Spinal cord (tissue), 10 donors: ENCODE data around the gene PRKCZ. TPM values are rescaled to one million over a fixed set of nuclear protein-coding genes. Genes with fewer than 3 reads are reported as not detected.

ENCODE experiments used
- DNase-seq, 6 donors: peaks; one replicate each; pipeline versions ENCODE4 v3.0.0 to v3.0.0-alpha.2; 2013 to 2015; ENCODE audit warnings: low spot score in 6 of 6, low read depth in 4 of 6
- H3K27ac ChIP-seq: one replicate; pipeline ENCODE4 v1.5.1; 2013; ENCODE audit warnings: low read depth, low read length, control low read depth
- H3K27me3 ChIP-seq: one replicate; pipeline ENCODE4 v1.6.1; 2013; ENCODE audit warnings: low read length; ENCODE audit not compliant: control insufficient read depth, insufficient read depth
- H3K36me3 ChIP-seq: one replicate; pipeline ENCODE4 v1.6.1; 2013; ENCODE audit warnings: low read length; ENCODE audit not compliant: control insufficient read depth, insufficient read depth
- H3K4me1 ChIP-seq: one replicate; pipeline ENCODE4 v1.6.1; 2013; ENCODE audit warnings: low read length; ENCODE audit not compliant: control insufficient read depth, insufficient read depth
- H3K4me3 ChIP-seq: one replicate; pipeline ENCODE4 v1.5.1; 2013; ENCODE audit warnings: low read depth, low read length, control low read depth
- H3K9me3 ChIP-seq: one replicate; pipeline ENCODE4 v1.6.1; 2013; ENCODE audit warnings: low read length; ENCODE audit not compliant: control insufficient read depth, insufficient read depth
- WGBS: methylation state at CpG from one replicate; pipeline ENCODE4 v1.1.5; 2013; ENCODE audit warnings: missing lambda C conversion rate; ENCODE audit not compliant: insufficient coverage; 5-methylcytosine and 5-hydroxymethylcytosine counted together
- polyA plus RNA-seq, 2 donors: library from polyadenylated mRNA; unstranded; fragments of 120-200 nt; gene quantifications; one replicate each; pipeline ENCODE4 v1.2.1, GENCODE V29; 2013; ENCODE audit not compliant: insufficient read length in 2 of 2
- total RNA-seq, 2 donors: library from RNA; depleted of rRNA in 1 of 2; stranded (reverse); fragments of 120-200 nt in 1 of 2; fragments of >200 nt in 1 of 2; gene quantifications; one replicate each; pipeline versions ENCODE4 v1.2.3 to v1.2.4, GENCODE V29; 2013 to 2014
- donor health status: healthy.

The PRKCZ gene
- total and polyA plus RNA-seq, 4 donors: 33.2 to 131 (median 93.1) TPM

DNA sequence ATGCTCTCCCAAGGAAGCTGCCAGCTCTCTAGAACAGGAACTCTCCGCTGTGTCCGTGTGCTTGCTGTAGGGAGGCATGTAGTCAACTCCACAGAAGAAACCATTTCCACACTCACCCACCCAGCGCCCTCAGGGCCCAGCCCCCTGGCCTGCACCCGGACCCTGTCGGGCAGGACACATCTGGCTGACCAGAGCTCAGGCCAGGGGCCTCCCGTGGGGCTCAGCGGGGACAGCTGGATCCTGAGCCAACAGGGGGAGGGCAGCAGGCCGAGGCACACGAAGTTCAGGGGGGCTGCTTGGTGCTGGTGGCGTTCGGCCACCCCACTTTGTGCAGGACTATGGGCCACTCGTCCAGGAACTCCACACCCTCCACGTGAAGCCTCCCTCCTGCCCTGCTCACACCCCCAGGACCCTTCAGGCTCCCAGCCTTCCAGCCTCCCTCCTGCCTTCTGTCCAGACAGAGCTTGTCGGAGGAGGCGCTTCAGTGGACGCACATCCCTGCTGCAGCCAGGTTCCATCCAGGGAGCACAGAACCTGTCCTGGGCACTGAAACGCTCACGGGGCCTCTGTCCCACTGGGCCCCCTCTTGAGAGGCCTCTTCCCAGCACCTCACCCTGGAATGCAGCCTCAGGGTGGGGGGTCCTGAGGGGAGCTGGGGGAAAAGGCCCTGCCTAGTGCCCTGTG lies 159.3 kb downstream of the PRKCZ start:
- peaks cover 74% of the 10 kb centered on the region for H3K4me1 ChIP-seq

DNA sequence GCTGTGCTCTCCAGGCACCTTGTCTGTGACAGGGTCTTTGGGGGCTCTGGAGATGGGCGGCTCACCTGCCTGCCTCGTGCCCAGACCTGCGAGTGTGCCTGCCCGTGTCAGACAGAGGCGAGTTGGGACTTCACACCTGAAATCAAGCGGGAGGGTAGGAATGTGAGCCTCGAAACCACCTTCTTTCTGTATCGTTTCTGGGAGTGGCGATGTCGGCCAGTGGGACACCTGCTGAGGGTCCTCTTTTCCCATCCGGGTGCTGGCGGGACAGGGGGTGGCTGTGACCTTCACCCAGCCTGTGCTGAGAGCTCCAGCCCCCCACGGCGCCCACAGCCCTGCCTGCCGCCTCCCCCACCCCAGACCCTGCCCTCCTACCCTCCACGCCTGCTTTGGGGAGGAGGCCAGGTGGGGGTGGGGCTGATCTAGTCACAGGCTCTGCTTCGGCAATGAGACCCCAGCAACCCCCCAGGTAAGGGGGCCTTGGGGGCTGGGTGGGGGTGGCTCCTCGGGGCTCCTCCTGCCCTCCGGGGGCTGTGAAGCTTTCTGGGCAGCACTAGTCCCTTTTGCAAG lies 160.0 kb downstream of the PRKCZ start:
- no peak for DNase-seq
- H3K27me3 ChIP-seq: no peaks in the 10 kb centered on the region
- peaks cover 2% of the 10 kb centered on the region for H3K36me3 ChIP-seq
- no peak overlapping the region for H3K27ac ChIP-seq
- H3K4me1 ChIP-seq: peaks cover 79% of the 10 kb centered on the region
- H3K4me3 ChIP-seq: no peak overlapping the region
- H3K9me3 ChIP-seq: no peaks in the 10 kb centered on the region
- WGBS: 77% methylated on average over 12 of the region's 19 CpGs

More for the DNA sequence above, 159.3 kb downstream of the PRKCZ start:
- no peak for DNase-seq
- Histone ChIP-seq H3K9me3 (no peaks in the 10 kb centered on the region), H3K36me3 (peaks cover 2% of the 10 kb centered on the region), H3K4me3 (no peak overlapping the region), H3K27me3 (no peaks in the 10 kb centered on the region), H3K27ac (peak overlapping the region; percentile 35)
- WGBS: 62% methylated on average over 14 of the region's 18 CpGs

DNA sequence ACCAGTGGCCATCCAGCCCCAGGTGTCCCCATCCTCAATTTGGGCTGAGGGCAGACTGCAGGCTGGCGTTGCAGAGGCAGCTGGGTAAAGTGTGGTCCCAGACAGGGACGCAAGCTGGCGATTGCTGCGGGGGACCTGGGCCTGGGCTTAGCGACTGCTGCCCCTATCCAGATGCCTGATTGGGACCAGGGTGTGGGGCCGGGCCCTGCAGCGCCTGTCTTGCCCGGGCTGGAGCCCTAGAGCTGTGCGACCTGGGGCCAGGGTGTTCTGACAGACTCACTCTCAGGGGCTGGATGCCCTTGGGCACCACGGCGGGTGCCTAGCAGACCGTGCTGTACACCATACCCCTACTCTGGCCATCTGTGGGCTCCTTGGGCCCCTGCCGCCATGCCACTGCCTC lies 160.6 kb downstream of the PRKCZ start:
- H3K36me3 ChIP-seq: peaks cover 3% of the 10 kb centered on the region
- peaks cover 80% of the 10 kb centered on the region for H3K4me1 ChIP-seq
- H3K4me3 ChIP-seq: no peak overlapping the region
- WGBS: 93% methylated on average over 12 of the region's 13 CpGs
- H3K27me3 ChIP-seq: no peaks in the 10 kb centered on the region
- H3K9me3 ChIP-seq: no peaks in the 10 kb centered on the region
- H3K27ac ChIP-seq: peak overlapping the region; percentile 33
- DNase-seq: no peak

DNA sequence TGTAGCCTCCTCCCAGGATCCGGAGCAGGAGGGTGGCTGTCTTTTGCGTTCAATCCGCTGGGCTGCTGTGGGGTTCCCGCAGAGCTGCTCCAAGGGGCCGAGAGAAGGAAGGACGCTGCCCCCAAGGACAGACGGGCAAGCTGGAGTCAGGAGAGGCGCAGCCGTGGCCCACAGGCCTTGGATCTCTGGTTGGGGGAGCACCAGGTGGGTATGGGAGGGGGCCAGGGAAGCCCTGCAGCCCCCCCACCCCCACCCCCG lies 162.0 kb downstream of the PRKCZ start:
- no peaks in the 10 kb centered on the region for H3K27me3 ChIP-seq
- H3K36me3 ChIP-seq: peaks cover 8% of the 10 kb centered on the region
- no peak for DNase-seq
- 12% methylated on average over 8 of the region's 10 CpGs for WGBS
- H3K4me1 ChIP-seq: peaks cover 71% of the 10 kb centered on the region
- peak overlapping the region; percentile 39 for H3K4me3 ChIP-seq
- peak overlapping the region; percentile 98 for H3K27ac ChIP-seq
- H3K9me3 ChIP-seq: no peaks in the 10 kb centered on the region

DNA sequence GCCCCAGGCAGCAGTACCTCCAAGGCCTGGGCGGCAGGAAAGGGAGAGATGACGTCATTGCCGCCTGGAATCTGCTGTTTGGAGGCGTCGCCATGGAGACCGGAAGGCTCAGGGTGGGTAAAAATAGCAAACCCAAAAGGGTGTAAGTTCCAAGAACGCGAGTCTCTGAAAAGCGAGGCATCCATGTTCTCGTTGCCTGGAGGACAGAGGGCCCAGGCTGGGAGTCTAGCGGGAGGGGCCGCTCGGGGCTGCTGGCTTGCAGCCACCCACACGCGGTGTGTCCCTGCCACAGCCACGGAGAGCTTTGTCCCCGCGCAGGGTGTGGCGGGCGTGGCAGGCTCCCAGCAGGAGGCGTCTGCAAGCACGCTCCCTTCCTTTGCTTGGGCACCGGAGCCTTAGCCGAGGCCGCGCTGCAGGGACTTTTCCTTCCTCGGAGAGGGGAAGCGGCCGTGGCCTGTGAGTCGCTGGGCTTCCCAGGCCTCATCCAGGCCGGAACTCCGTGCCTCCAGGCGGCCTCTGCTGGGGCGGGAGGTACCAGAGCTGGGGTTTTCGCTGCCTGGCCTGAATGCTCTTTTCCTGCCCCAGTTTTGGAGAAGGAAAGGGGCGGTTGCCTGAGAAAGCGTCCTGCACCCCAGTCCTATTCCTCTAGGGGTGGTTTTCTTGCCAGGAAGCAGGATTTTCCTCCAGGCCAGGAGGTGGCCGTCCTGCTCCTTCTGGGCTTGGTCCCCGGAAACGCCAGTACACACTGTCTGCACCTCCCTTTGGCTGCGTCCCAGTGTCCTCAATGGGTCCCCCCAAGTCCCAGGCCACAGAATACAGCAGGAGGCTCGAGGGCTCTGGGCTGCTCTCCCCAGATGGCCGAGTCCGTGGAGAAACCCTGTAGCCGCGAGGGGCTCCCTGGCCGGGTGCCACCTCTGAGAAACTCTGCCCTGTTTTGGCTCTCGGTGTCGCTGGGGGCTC lies 162.6 kb downstream of the PRKCZ start:
- peak overlapping the region; percentile 98 for H3K27ac ChIP-seq
- peak; percentile 78 to 98 (median 84) for DNase-seq
- WGBS: 8% methylated on average over 49 of the region's 49 CpGs
- H3K9me3 ChIP-seq: no peaks in the 10 kb centered on the region
- peak overlapping the region; percentile 39 for H3K4me3 ChIP-seq
- H3K27me3 ChIP-seq: no peaks in the 10 kb centered on the region
- H3K4me1 ChIP-seq: peaks cover 65% of the 10 kb centered on the region
- H3K36me3 ChIP-seq: peaks cover 8% of the 10 kb centered on the region

DNA sequence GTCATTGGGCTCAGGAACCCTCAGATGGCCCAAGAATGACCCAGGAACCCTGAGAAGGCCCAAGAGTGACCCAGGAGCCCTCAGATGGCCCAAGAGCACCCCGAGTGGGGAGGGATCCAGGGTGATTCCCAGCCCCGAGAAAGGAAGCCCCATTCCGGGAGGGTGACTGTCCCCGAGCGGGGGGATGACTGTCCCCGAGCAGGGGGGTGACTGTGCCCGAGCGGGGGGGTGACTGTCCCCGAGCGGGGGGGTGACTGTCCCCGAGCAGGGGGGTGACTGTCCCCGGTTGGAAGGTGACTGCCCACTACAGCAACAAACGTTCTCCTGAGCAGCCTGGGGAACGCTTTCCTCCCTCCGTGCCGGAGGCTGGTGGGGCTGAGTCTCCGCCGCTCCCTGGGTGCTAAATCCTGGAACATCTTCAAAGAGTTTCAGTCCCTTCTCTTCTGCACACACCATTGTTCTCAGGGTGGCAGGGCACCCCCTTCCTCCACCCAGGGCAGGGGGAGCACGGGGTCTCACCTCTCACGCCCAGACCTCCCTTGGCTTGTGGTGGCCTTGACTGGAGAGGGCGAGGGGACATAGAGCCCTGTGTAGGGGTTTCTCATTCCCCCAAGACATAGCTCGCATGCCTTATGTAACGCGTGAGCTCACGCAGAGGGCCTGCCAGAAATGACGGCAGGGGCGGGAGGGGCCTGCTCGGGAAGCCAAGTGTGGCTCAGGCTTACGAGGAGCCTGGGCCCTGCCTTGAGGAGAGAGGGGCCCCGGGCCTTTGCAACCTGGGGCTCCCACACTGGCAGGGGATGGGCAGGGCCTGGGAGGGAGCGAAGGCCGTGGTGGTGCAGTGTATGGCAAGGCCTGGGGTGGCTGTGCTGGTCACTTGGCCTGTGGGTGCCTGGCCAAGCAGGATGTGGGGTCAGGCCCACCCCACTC lies 163.6 kb downstream of the PRKCZ start:
- H3K4me1 ChIP-seq: peaks cover 54% of the 10 kb centered on the region
- 61% methylated on average over 17 of the region's 32 CpGs for WGBS
- H3K27ac ChIP-seq: peak overlapping the region; percentile 98

DNA sequence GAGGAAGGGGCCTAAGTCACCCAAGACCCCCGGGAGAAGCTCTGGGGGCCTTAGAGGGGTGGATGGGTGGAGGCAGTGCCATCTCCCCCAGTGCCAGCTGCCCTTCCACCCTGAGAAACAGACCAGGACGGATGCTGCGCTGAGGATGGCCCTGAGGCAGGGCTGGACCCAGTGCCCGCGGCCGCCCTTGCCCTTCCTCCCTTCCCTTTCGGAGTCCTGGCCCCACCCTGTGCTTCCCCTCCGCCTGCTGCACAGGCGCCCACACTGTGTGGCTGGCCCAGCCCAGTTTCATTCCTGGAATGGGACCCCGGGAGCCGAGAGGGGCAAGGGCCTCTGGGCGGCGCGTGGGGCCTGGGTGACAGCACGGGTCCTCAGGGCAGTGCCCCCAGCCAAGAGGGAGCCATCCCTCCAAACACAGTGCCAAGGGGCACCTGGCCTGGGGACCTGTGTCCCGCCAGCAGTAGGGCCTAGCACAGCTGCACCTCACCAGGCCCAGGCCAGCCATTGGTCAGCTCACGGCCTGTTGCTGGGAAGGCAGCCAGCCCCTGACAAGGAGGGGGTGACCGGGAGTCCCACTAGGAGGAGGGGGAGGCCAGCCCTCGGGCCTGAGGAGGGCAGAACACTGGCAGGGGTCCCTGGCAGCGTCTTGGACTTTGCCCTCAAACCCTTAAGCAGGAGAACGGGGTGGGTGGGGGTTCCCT lies 164.5 kb downstream of the PRKCZ start:
- no peak overlapping the region for H3K4me3 ChIP-seq

More for the DNA sequence above, 163.6 kb downstream of the PRKCZ start:
- DNase-seq: peak in 1 of 6 donors; percentile 92
- H3K36me3 ChIP-seq: peaks cover 8% of the 10 kb centered on the region
- H3K27me3 ChIP-seq: no peaks in the 10 kb centered on the region
- peak overlapping the region; percentile 12 for H3K4me3 ChIP-seq
- no peaks in the 10 kb centered on the region for H3K9me3 ChIP-seq

DNA sequence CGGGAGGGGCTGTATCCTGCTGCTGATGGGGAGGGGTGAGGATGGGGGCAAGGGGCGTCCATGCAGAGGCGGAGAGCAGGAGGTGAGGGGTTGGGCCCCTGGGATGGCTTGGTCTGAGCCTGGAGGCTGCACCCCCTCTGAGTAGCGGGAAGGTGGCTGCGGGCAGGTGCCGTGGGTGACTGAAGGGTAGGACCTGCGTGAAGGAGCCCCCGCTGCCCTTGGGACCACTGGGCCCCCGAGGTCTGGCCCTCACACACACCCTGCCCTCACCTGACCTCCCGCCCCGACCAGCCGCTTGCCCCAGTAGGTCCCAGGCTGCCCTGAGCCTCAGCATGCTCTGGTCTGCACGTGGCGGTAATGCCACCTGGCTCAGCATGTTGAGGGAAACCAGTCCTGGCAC lies 165.1 kb downstream of the PRKCZ start:
- 92% methylated on average over 14 of the region's 14 CpGs for WGBS
- Histone ChIP-seq H3K27me3 (no peaks in the 10 kb centered on the region), H3K4me1 (peaks cover 41% of the 10 kb centered on the region), H3K27ac (peak overlapping the region; percentile 98), H3K9me3 (no peaks in the 10 kb centered on the region), H3K36me3 (peaks cover 8% of the 10 kb centered on the region), H3K4me3 (no peak overlapping the region)
- DNase-seq: no peak

More for the DNA sequence above, 164.5 kb downstream of the PRKCZ start:
- Histone ChIP-seq H3K9me3 (no peaks in the 10 kb centered on the region), H3K4me1 (peaks cover 46% of the 10 kb centered on the region), H3K27me3 (no peaks in the 10 kb centered on the region), H3K27ac (peak overlapping the region; percentile 98), H3K36me3 (peaks cover 8% of the 10 kb centered on the region)
- WGBS: 74% methylated on average over 18 of the region's 21 CpGs
- DNase-seq: peak in 1 of 6 donors; percentile 71
